ENCODE measurements around the gene ANXA5.
"Not testable (repeated sequence)": the region's sequence is repeated elsewhere in the genome, so short reads cannot be mapped to it uniquely, and the experiment has no call there.

ANXA5 gene

GRCh38 chr4:121696581-121697461 is at the start of gene ANXA5:
Gene ANXA5, minus strand, starts transcription at chr4:121696980. Its CDS starts 391 bp downstream, at chr4:121696589.
- DNase-seq (ENCODE audit: low read depth in 2 of 2): peak; percentile 72 to 75

GRCh38 chr4:121742794-121743193 is 46.0 kb upstream of the ANXA5 start:
- DNase-seq (ENCODE audit: low read depth in 2 of 2): no peak

DNA sequence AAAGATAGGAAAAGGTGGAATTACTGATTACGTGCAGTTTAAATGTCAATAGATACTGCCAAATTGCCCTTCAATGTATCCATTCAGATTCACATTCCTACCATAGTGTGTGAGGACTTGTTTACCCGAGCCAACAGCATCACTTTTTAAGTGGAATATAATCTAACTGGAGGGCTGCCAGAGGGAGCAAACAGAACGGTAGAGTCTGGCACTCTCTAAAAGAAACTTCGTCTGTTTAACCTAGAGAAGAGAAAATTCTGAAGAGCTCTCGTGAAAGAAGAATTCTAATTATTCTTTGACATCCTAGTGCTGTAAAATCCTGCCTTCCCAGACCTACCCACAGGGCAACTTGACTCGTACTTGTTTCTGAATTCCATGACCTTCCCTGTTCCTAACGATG is 45.0 kb upstream of the ANXA5 start:
- DNase-seq (ENCODE audit: low read depth in 2 of 2): no peak

DNA sequence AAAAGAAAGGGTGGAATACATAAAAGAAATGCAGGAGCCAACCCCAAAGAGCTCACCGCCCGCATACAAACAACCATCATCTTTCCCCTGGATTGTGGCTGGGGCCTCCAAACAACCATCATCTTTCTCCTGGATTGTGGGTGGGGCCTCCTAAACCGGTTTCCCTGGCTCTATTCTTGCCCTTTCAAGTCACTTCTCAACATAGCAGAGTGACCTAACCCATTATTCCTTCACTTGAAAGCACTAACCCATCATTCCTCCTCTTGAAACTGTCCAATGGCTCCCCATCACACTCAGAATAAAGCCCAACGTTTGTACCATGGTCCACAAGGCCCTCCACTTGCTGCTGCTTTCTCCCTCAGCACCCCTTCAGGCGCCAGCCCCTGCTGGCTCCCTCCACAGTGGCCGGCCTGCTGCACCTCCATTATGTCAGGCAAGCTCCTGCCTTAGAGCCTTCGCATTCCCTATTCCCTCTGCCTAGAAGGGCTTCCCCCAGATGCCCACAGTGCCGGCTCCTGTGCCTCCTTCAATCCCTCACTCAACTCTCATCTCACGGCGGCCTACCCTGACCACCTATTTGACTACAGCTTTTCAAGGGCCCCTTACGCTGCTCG is 44.1 kb upstream of the ANXA5 start:
- no peak for DNase-seq (ENCODE audit: low read depth in 2 of 2)

DNA sequence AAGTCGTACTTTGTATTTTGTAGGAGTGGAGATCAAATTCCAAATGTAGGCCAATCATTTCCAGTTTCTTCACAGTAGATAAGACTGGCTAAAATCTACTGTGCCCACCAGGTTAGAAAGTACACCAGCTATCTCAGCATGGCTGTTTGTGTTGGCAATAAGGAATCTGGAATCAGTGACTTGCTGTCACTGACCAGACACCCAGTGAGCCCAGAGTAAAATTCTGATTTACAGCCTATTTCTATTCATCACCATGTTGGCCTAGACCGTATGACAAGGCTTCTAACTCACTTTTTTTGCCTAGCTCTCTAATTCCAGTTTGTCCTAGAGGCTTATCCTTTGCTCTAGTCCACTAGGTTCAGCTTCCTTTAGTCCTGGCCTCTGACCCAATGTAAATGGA is 42.8 kb upstream of the ANXA5 start:
- DNase-seq (ENCODE audit: low read depth in 2 of 2): no peak

DNA sequence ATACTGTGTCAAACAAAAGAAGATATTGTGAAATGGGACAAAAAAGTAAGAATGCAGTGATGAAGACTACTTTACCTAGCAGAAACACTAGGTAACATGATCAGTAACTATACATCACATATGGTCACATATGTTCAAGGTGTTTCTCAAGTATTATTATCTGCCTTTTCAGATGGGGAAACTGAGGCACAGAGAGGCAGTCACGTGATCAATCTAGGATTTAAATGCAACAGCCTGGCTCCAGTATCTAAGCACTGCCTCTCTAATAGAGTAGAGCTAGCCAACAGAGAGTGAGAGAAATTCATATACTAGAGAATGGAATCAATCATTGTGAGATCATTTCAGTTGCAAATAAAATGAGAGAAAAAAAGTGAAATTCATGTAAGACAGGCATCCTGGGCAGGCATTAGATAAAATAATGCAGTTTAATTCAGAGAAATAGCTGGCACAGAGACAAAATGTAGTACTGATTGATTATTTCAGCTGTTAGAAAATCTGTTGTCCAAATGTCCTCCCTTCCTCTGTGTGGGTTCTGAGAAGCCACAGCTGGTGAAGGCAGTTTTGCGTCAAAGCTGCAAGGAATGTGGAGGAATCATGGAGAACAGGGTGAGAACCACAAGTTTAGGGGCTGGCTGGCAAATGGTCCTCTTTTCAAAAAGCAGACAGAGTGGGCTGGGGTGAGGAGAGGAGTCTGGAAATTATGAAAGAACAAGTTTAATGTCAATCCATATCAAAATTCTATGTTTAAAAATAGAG is 42.2 kb upstream of the ANXA5 start:
- DNase-seq (ENCODE audit: low read depth in 2 of 2): peak; percentile 64 to 66

GRCh38 chr4:121737846-121738554 is 41.2 kb upstream of the ANXA5 start:
- DNase-seq (ENCODE audit: low read depth in 2 of 2): no peak

DNA sequence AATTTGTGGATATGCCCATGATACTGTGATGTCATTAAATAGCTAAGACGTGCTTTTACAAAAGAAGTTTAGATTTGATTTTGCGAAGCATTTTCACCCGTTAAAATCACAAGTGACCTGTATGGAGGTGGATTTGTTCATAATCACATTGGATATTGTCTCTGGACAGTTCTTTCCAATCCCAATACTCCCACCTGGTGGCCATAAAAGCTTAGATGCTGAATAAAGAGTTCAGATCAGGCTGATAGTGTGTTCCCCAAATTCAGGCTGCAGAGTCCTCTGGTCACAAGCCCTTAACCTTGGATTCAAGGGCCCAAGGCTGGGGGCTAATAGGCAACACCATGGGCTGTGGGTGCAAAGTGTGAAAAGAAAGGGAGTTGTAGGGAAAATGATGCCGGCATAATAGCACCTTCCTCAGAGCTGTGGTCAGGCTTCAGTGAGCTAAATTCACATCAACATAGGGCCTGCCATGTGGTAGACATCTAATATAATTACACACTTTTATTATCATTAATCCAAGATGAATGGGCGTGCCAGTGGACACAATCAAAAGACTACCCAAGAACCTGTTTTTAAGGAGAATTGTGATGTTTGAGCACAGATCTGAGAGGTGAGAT is 40.1 kb upstream of the ANXA5 start:
- peak in 1 of 2 experiments; percentile 41 for DNase-seq (ENCODE audit: low read depth in 2 of 2)

GRCh38 chr4:121734571-121734970 is 37.8 kb upstream of the ANXA5 start:
- DNase-seq (ENCODE audit: low read depth in 2 of 2): no peak

GRCh38 chr4:121733942-121734341 is 37.2 kb upstream of the ANXA5 start:
- no peak for DNase-seq (ENCODE audit: low read depth in 2 of 2)

DNA sequence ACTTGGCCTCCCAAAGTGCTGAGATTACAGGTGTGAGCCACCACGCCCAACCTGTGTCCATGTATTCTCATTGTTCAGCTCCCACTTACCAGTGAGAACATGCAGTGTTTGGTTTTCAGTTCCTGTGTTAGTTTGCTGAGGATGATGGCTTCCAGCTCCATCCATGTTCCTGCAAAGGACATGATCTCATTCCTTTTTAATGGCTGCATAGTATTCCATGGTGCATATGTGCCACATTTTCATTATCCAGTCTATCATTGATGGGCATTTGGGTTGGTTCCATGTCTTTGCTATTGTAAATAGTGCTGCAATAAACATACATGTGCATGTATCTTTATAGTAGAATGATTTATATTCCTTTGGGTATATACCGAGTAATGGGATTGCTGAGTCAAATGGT is 33.0 kb upstream of the ANXA5 start:
- DNase-seq (ENCODE audit: low read depth in 2 of 2): not testable (repeated sequence)

DNA sequence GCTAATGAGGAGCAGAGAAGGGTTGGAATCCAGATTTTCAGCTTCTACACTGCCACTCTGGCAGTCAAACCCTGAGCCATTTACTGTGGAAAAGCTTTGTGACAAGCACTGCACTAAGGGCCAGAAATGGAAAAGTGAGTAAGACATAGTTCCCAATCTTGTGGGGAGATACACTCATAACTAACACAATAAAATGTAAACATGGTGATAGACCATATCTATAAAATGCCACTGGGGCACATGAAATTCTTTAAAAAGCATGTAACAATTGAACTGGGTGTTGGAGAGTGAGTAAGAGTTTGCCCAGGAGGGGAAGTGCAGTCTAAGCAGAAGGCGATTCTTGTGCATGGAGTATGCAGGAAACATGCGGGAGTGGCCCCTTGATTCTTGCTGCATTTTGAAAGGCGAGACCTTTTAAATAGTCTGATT is 32.0 kb upstream of the ANXA5 start:
- peak; percentile 67 to 72 for DNase-seq (ENCODE audit: low read depth in 2 of 2)

- peak; percentile 82 to 84 for DNase-seq (ENCODE audit: low read depth in 2 of 2)
These were observed 31.3 kb upstream of the ANXA5 start for GRCh38 chr4:121728066-121728465.

DNA sequence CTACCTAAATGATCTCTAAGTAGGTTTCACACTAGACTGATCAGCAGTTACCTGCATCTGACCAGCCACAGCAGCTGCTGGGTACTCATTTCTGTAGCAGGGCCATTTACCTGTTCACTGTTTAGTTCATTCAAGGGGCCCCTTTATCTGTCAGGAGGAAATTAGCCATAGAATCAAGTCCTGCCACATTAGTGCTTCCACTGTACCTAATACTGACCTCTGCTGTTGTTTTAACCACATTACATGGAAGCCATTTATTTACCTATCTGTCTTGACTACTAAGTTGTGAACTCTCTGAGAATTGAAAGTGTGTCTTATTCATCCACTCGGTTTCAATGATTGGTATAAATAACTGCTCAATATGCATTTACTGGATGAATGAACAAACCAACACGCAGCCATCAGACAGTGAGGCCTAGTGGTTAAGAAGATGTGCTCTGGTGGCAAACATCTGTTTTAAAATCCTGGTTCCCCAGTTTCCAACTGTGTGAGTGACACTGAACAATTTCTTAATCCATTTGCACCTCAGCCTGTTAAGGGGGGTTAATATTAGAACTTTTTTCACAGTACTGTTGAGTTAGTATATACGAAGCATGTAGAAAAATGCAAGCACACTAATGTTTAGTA is 30.0 kb upstream of the ANXA5 start:
- peak in 1 of 2 experiments; percentile 39 for DNase-seq (ENCODE audit: low read depth in 2 of 2)

DNA sequence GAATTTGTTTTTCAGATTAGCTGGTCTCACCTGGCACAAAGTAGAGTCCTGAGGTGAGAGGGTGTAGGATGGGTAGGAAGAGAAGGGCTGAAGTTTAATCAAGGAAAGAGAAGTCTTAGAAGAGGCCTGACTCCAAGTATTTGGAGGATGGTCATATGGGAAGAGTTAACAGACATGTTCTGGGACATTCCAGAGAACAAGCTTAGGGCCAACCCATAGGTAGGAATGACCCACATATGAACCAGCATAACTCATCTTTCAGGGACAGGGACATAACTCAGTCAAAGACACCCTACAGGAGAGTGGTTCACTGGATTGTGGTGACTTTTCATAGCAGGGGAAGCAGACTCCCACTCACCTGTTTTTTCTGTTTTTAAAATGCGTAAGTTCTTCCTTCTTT is 27.9 kb upstream of the ANXA5 start:
- DNase-seq (ENCODE audit: low read depth in 2 of 2): no peak

DNA sequence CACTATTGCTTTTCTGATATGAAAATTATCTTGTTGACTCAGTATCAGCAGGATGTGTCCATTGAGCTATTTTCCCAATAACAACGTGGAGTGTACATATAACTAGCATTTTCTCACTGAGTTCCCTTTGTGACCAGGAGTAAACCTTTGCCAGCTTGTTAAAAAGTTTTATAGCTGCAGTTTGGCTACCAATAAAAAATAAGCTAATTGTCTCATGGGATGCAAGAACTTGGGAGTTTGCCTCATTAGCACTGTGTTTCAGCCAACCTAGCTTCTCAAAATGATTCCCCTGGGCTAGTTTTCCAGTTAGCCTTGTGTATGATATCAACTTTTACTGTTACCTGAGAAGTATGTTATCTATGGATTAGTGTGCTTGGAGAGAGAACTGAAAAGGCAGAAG is 24.9 kb upstream of the ANXA5 start:
- no peak for DNase-seq (ENCODE audit: low read depth in 2 of 2)

DNA sequence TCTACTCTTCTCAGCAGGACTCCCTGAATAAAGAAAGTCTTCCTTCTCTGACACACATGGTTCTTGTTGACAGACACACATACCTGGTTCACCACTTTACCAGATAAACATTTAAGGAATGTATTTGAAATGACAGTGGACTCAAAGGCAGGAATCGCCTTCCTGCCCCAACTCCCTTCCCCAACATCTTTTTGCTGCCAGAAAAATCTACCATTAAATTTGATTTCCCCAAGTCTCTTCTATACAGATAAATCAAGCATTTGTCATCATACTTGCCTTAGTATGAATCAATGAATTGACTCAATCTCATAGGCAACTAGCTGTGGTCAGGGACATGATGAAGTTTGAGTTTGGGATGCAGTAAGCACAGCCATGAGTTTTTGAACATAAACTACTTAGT is 23.3 kb upstream of the ANXA5 start:
- peak; percentile 66 to 73 for DNase-seq (ENCODE audit: low read depth in 2 of 2)

DNA sequence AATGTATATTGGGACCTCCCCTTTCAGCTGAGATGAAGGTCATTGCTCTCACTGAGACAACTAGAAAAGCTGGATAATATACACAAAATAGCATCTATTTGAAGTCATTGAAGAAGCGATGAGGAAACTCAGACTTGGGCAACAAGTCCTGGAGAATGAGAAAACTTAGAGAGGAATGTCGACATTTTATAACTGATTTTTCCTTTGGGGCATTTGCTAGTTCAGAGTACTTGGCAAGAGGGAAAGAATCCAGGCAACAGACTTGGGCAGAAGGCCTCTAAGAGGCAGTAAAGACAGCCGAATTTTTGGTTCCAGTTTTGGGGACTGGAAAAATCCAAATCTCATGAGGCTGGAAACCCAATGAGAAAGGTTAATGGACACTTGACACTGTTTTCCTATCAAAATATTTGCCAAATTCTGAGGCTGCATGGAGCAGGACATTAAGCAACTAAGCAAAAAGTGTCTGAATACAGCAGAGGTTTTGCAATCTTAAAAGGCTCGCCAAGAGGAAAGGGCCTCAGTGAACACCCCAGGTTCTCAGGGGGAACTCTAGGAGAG is 21.0 kb upstream of the ANXA5 start:
- DNase-seq (ENCODE audit: low read depth in 2 of 2): no peak

DNA sequence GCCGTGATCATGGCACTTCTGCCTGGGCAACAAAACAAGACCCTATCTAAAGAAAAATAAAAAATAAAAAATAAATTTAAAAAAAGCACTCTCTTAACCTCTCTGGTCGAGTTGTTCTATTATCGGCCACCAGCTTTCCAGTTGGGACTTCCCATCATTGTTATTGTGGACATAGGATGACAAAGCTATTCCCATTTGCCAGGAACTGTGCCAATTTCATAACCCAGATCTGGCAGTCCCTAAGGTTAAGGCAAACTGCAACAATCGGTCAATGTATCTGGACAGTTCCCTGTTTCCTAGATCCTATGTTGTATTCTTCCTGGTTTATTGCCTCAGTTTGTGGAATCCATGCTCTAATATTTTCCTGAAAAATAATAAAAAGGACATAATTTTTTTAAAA is 17.8 kb upstream of the ANXA5 start:
- DNase-seq (ENCODE audit: low read depth in 2 of 2): no peak

GRCh38 chr4:121712783-121713182 is 16.0 kb upstream of the ANXA5 start:
- DNase-seq (ENCODE audit: low read depth in 2 of 2): no peak
